GM21723 (cell line): ENCODE results near the gene SPACDR.
A peak's percentile ranks its signal among the peaks of the same experiment; 100 is the strongest.

Source experiments
- ATAC-seq: cut with Tn5 transposase; IDR thresholded peaks from one replicate; pipeline ENCODE4 v1.9.1; 2021; ENCODE audit warnings: mild to moderate bottlenecking, moderate library complexity; ENCODE audit not compliant: unreplicated experiment

SPACDR gene

DNA sequence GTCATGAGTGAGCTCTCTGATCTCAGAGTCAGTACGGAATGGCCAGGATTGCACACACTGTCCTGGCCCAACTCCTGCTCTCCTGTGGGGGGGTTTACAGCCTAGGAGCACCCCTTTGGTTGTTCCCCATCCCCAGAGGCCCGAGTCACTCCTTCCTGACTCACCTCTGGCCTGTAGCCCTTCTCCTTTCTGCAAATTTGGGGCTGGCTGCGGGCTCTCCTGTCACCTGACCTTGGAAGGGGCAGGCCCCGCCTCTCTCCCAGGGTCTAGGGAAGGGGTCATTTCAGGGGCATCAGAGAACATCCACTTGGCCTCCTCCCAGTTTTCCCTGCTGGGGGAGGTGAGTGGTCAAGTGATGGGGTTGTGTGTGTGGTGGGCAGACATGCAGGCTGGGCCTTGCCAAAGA, 21.4 kb upstream of the SPACDR start:
- no peak for ATAC-seq

DNA sequence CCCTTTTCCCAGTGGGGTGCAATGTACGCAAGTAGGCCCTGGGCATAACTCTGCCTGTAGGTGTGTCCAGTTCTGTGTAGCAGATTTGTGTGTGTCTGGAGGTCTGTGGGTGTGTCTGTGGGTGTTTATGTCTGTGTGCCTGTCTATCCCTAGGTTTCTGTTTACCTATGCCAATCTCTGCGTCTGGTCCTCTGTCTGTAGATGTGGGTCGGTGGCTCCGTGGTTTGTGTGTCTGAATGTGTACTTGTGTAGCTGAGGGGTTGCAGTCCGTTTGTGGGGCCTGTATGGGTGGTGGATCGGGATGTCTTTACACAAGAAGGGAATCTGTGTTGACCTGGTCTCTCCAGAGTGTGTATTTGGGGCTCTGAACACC, 20.6 kb upstream of the SPACDR start:
- no peak for ATAC-seq

DNA sequence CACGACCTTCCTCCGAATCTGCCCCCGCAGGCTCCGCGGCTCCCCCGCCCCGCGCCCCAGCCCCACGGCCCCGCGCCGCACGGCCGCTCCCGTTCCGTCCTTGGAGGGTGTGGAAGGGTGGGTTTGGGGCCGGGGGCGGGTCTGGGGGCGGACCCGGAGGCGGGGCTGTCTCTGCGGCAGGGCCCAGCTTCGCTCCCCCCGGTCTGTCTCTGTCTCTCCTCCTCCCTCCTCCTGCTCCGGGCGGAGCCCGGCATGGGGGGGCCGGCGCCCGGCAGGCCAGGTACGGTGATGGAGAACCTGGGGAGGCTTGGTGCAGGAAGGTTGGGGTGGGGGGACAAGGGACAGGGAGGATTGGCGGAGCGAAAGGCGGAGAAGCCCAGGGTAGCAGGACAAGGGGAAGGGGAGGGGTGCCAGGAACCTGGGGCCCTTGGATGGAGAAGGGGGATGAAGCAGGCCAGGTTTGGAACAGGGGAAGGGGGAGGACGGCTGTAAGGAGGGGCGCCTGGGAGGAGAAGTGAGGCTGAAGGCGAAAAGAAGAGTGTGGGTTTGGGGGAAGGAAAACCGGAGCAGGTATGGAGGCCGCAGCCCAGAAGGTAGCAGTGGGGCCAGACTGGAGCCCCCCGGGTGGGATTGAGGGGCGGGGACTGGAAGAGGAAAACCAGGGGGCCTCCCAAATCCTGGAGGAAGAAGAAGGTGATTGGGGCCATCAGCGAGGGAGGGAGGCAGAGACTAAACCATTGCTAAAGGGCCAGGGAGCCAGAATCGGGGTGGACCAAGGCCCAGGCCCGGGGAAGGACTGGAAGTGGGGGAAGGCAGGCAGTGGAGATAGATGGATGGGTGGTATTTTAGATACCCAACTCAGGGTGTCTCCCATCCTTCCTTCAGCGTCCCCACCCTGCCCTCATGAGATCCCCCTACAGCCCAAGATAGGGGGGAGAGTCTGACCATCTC, 19.9 kb upstream of the SPACDR start, which contains the start of gene NYAP1:
Gene NYAP1, plus strand, starts transcription at position 206 of the 951 bp plus-strand sequence. CDS start 1,385 bp downstream, outside the sequence.
- peak; percentile 28 for ATAC-seq

DNA sequence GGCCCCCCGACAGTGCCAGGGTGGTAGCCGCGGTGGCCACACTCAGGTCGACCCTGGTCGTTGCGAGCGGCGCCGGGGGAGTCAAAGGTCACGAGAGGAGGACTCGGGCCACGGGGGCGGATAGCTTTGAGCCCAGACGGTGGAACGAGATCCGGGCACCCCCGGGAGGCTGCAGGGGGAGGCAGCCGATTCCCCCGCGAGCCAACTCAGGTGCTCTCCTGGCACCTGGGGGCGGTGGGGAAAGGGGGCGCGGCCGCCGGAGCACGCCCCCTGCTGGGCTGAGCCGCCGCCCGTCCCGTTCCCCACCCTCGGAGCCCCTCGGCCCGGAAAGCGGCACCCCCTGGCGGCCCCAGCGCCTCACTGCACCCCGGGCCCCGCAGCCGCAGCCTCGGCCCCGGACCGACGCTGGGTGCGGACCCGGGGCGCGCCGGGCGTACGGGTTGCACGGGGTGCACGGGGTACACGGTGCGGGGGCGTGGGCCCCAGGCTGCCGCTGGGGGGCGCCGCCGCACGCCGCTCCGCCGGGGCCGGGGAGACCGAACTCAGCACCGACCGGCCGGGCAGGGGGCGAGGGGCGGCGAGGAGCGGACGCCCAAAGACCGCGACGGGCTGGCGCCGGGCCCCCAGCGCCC, 19.1 kb upstream of the SPACDR start:
- ATAC-seq: peak; percentile 45

DNA sequence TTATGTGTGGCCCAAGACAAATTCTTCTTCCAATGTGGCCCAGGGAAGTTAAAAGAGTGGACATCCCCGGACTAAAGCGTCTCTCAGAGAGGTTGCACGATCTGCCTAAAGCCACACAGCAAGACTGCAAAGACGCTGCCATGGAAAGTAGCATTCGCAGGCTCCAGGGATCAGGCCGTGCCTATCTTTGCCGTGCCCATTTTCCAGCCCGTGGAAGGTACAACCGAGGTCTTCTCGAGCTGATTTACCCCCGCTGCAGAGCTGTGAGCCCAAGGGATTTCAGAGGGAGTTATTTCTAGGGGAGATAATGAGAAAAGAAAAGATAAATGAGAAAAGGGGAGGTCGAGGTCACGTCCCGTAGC, 18.6 kb upstream of the SPACDR start:
- ATAC-seq: no peak

DNA sequence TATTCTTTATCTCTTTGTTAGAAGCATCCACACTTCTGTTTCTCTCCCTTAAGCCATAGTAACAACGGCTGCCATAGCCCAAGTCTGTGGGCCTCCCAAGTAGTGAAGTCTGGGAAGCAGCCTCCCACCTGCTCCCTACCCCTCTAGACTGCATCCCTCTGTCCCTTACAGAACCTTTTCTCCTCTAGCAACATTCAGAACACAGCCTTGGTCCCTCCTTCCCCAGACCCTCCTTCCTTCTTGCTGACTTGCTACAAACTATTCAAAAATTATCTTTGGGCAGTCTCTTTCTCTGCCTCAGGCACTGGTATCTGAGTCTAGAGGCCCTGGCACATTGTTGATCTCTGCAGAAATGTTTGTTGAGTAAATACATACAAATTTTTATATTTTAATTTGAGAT, 17.4 kb upstream of the SPACDR start:
- ATAC-seq: no peak

DNA sequence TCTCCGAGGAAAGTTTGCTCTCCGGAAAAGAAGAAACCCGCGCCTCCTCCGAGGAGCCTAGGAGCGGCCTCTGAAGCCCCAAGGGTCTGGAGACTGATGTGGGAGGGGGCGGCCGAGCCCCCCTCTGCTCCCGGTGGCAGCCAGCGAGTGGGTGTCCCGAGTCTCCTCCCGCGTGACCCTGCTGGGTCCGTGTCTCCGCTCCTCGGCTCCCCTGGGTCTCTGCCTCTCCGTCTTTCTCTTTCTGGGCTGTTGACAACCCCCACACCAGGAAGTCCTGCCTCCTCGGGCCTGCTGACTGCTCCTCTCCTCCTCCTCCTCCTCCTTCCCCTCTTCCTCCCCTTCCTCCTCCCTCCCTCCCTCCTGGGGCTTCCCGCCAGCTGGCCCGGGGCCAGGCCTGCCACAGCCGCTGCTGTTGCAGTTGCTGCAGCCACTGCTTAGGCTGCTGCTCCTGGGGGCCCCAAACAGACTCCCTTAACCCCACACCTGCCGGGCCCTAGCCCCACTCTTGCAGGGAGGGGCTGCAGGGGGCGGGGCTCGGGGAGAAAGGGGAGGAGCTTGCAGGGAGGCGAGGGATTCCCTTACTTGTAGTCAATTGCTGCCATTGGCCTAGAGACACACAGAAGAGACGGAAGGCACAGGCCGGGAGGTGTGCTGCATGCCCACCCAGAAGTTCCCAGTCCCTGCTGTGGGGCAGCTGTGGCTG, 15.0 kb upstream of the SPACDR start, which contains the start of gene TSC22D4:
Gene TSC22D4, minus strand, starts transcription at position 257 of the 703 bp plus-strand sequence. CDS start 1,176 bp downstream, outside the sequence.
- peak; percentile 60 for ATAC-seq

DNA sequence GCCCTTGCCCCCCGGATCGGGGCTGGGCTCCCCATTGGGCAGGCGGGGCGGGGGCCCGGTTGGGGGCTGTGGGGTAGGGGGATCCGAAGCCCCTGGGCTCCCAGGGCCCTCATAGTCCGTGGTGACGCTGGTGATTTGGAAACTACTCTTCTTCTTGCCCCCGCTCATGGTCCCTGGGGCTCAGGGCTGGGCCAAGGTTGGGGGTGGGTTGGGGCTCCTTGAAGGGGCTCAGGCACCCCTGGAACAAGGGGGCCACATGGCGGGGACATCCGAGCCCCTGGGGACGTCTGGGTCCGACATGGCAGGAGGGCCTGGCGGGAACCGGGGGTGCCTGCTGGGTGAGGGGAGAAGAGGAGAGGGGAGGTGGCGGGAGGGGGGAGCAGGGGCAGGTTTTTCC, 13.8 kb upstream of the SPACDR start:
- no peak for ATAC-seq

DNA sequence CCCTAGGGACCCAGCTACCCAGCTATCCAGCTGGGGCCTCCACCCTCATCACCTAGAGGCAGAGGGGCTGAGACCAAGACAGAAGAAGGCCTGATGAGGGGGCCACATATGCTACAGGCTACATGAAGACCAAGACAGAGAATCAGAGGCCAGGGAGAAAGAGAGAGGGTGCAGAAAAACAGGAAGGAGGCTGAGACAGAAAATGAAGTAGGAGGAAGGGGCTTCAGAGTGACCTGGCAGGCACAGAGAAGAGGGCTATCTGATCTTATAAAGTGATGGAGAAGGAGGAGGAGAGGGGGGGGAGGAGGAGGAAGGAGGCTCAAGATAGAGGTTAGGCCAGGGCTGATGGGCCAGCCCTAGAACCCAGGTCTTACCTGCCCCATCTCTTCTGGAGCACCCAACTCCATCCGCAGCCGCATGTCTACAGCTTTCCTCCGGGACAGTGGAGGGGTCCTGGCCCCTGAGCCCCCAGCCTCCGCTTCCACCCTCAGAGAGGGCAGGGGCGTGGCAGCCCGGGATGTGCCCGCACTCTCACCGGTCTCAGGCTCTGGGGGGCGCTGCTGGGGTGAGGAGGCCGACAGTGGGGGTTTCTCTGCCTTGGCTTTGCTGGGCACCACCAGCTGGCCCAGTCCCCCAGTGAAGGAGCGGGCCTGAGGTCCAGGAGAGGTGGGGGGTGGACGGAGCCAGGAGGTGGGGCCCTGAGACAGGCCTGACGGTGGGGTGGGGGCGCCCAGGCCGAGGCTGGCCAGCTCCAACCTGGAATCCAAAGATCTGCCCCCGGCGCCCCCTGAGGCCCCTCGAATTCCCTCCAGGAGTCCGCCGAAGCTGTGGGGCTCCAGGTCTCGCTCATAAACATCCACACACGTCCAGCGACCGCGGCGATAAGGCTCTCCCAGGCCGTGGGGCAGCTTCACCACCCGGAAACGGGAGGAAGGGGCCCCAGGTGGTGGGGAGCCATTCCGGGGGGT, 13.1 kb upstream of the SPACDR start:
- no peak for ATAC-seq

DNA sequence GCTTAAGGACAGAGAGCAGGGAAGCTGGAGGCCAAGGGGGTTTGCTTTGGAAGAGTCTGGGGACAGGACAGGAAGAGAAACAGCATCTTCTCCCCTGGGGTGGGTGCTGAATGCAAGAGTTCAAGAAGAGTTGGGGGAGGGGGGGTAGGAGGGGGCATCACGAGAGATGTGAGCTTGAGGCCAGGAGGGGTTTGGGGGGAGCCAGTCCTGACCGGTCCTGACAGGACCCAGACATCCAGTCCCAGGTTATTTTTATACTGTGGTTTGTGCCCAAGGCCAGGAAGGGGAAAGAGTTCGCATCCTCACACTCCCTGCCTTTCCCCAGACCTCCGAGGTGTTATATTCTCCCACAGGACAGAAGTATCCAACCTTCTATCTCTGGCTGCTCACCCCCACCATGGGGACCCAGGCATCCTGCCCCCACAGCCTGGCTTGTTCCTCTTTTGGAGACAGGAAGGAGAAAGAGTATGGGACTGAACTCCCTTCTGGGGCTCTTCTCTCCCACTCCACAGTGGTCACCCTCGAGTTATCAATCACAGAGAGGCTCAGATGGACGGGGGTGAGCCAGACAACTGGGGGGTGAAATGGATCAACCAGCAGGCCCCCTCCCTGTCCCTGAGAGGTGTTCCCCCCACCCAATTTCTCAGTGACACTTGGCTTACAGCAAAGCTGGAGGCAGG, 12.2 kb upstream of the SPACDR start:
- ATAC-seq: no peak

DNA sequence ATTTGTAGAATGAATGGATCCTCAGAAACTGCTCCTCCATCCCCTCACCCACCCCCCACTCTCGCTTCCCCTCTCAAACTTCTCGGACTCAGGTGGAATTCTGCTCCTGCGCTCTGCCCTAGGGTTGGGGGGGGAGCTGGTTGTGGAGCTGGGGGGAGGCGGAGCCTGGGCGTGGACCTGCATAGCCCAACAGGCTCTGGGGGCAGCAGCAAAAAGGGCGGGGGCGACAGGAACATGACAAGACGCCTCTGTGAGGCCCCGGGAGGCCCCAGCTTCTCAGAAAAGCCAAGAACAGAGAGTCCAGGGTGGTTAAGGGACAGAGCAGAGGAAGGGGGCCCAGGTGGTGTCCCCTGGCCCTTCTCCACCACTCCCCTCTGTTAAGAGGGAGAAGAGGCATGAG, 11.5 kb upstream of the SPACDR start:
- no peak for ATAC-seq

DNA sequence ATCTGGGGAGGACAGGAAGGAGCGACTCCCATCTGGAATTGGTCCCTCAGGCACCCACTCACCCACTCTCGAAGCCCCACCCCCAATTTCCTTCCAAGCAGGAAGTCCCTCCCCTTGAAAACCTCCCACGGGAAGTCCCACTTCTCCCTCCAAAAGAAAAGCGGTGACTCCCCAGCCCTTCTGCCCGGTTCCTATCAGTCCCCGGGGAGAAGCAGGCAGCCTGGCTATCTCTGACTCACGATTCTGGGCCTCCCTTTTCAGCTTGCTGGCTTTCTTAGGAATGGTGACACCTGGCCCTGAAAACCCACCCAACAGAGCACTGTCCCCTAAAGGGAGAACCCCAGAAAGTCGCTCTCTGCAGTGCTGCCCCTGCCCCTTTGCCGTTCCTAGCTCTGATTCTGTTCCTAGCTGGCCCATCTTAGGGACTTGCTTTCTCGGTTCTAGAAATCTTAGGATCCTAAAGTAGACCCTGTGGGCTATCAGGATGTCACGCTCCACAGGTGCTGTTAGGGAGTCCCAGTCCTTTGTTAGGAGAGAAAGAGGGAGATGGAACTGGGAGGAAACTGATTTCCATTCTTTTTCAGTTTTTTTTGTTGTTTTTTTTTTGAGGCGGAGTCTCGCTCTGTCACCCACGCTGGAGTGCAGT, 8.9 kb upstream of the SPACDR start:
- ATAC-seq: no peak

DNA sequence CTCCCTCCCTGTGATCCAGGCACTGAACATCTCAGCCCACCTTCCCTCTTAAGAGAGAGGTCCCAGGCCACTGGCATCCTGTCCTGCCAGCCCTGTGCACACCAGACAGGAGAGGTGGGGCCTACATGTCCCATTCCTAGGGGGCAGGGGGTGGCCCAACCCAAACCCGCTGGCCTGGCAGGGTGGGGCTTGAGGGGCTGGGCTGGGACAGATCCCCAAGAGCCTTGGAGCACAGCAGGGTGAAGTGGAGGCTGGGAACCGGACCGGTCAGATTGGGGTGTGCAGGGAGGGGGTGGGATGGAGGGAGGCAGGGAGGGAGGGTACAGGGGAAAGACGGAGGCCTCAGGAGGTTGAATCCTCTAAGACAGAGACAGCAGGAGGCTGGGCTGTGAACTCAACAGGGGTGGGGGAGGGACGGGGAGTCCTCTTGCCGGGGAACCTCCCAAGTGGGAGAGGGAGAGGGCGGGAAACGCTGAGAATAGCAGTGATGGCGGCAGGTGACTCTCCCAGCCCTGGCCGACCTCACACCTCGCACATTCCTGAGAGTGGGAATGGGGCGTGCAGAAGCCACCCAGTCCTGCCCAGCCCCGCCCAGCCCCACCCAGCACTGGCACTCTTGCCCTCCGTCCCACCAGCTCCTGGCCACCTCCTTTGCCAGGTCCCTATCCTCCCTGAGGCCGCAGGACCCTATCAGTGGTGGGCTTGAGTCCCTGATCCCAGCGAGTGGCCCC, 8.2 kb upstream of the SPACDR start:
- ATAC-seq: no peak

DNA sequence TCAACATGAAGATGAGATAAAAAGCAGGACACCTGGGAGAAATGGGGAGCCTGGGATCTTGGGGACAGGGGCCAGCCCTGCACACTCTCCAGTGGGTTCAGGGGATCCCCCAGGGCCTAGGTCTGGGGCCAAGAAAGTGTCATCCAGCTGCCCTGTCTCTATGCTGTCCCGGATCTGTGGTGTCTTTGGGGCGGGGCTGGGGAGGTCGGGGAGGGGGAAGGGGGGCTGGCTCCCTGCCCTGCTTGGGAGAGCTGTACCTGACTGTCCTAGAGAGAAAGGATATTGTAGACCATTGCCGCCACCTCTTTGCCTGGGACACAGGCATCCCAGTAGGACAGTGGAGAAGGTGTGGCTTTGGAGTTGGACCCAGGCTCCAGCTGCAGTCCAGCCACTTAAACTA, 7.0 kb upstream of the SPACDR start:
- ATAC-seq: no peak

DNA sequence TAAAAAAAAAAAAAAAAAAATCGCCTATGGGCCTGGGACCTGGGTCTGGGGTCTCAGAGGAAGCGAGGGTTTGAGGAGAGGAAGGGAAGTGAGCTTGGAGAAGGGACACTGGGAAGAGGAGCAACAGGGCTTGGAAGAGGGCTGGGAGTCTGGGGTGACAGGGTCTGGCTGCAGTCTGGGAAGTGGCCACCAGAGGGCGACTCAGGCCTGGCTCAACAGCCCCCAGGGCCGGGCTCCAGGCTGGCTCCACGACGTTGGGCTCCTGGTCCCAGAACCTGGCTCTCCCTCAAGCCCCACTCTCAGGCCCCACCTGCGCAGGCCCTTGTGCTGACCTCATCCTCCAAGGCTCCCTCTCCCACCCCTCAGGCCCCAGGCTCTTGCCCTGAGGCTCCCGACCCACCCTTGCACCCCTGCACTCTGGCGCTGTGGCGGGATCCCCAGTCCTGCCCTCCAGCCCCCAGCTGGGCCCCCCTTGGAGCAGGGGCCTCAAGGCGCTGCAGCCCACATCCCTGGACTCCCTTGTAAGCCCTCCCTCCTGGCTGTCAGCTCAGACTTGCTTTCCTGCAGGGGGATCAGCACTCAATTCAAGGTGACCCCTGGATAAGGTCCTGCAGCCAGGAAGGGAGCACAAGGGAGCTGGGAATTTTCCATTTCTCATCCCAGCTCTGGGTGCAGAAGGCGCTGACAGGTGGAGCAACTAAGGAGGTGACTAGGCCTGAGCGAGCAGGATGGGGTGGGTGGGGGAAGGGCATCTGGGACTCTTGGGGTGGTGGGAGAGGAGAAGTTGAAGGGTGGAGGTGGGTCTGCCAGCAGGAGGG, 5.4 kb upstream of the SPACDR start:
- ATAC-seq: no peak

DNA sequence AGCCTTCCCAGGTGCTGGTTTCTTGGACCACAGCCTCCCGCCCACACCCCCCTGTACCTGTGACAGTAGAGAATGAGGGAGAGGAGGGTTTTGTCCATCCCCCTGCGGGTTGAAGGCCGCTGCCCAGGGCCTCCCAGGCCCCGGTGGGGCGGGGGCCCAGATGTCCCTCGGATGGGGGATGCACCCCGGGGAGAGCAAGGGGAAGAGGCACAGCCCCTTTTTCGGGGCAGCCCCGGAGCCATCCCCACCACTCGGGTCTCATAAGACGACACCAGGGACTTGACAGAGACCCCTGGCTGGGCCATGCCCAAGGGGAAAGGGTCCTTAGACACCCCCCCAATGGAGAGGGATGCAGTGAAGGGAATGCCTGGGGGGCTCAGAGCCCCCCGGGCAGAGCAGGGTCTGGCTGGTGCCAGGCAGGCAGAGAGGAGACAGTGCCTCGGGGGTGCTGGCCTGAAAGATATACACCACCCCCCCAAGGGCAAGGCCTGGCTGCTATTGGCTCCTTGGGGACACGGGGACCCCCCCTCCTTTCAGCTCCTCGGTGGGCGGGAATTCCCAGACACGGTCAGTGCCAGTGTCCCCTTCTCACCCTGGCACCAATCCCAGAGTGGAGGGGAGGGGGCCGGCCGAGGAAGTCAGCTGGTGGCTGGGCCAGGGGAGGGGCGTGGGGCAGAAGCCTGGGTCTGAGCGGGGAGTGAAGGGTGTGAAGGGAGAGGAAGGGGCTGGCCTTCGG, 3.7 kb upstream of the SPACDR start:
- ATAC-seq: no peak
